ENCODE data around the gene TRAF6. TPM values are rescaled to one million over a fixed set of nuclear protein-coding genes. Genes with fewer than 3 reads are reported as not detected.

TRAF6 gene
- total and polyA plus RNA-seq, 9 of the 15 experiments (the other 6 are each of a cell fraction or from before 2014, with no cell fraction given) = 2.0 to 13.1 (median 8.2) TPM

GRCh38 chr11:36493332-36493731 lies 16.7 kb downstream of the TRAF6 start:
- no peak overlapping the region for H3K27ac ChIP-seq (ENCODE audit: extremely low read depth, low read depth, low read length)
- ChIA-PET CTCF (ENCODE audit: low intra/inter-chr PET ratio) (interaction anchor here (0.6 to 1.2 kb wide), 2 partner anchors 12 to 201 kb away, joined by 3 to 6 read pairs; no protein-coding TSS in a partner anchor), POLR2A (interaction anchor here (0.8 to 1.4 kb wide), 4 partner anchors 9 to 195 kb away, joined by 3 to 14 read pairs (median 4); no protein-coding TSS in a partner anchor)
- no peaks in the 10 kb centered on the region for H3K9me3 ChIP-seq (replicated peaks; ENCODE audit: control insufficient read depth, insufficient read depth, low read depth, low read length)
- H2AFZ ChIP-seq (ENCODE audit: low read depth, low read length) = no peak overlapping the region
- no peaks in the 10 kb centered on the region for H3K79me2 ChIP-seq (ENCODE audit: control insufficient read depth, insufficient read depth, low read length)
- no peak overlapping the region for H3K4me2 ChIP-seq (ENCODE audit: insufficient read depth, low read length)
- FAIRE-seq = no peak
- H4K20me1 ChIP-seq (replicated peaks; ENCODE audit: control insufficient read depth, insufficient read depth, low read length) = no peaks in the 10 kb centered on the region
- no peak overlapping the region for H3K9ac ChIP-seq (ENCODE audit: insufficient read depth in 1 of 2, low read depth in 2 of 2, low read length in 2 of 2)
- BruUV-seq (replicated peaks) = no TSS peak
- ATAC-seq = no peak
- H3K27me3 ChIP-seq (ENCODE audit: control insufficient read depth in 2 of 2, insufficient read depth in 2 of 2, low read length in 2 of 2) = no peaks in the 10 kb centered on the region
- H3K36me3 ChIP-seq (ENCODE audit: control insufficient read depth, insufficient read depth, low read length) = peaks cover 84% of the 10 kb centered on the region
- intact Hi-C loops (cut with micrococcal nuclease) = loop anchor here (2.0 to 5.0 kb wide), 2 partner anchors 47 to 186 kb away; no protein-coding TSS in a partner anchor
- no peak overlapping the region for H3K4me3 ChIP-seq
- H3K9me1 ChIP-seq (ENCODE audit: control insufficient read depth, insufficient read depth, low read length) = no peaks in the 10 kb centered on the region
- TF ChIP-seq, protein P1, sequence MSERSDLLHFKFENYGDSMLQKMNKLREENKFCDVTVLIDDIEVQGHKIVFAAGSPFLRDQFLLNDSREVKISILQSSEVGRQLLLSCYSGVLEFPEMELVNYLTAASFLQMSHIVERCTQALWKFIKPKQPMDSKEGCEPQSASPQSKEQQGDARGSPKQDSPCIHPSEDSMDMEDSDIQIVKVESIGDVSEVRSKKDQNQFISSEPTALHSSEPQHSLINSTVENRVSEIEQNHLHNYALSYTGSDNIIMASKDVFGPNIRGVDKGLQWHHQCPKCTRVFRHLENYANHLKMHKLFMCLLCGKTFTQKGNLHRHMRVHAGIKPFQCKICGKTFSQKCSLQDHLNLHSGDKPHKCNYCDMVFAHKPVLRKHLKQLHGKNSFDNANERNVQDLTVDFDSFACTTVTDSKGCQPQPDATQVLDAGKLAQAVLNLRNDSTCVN (CRISPR knock-in tag; IDR thresholded peaks at IDR 0.05) = no peak
- no peak for TF ChIP-seq HCFC1 (IDR thresholded peaks at IDR 0.05; ENCODE audit: low read depth, low read length)
- TF ChIP-seq, protein P2, sequence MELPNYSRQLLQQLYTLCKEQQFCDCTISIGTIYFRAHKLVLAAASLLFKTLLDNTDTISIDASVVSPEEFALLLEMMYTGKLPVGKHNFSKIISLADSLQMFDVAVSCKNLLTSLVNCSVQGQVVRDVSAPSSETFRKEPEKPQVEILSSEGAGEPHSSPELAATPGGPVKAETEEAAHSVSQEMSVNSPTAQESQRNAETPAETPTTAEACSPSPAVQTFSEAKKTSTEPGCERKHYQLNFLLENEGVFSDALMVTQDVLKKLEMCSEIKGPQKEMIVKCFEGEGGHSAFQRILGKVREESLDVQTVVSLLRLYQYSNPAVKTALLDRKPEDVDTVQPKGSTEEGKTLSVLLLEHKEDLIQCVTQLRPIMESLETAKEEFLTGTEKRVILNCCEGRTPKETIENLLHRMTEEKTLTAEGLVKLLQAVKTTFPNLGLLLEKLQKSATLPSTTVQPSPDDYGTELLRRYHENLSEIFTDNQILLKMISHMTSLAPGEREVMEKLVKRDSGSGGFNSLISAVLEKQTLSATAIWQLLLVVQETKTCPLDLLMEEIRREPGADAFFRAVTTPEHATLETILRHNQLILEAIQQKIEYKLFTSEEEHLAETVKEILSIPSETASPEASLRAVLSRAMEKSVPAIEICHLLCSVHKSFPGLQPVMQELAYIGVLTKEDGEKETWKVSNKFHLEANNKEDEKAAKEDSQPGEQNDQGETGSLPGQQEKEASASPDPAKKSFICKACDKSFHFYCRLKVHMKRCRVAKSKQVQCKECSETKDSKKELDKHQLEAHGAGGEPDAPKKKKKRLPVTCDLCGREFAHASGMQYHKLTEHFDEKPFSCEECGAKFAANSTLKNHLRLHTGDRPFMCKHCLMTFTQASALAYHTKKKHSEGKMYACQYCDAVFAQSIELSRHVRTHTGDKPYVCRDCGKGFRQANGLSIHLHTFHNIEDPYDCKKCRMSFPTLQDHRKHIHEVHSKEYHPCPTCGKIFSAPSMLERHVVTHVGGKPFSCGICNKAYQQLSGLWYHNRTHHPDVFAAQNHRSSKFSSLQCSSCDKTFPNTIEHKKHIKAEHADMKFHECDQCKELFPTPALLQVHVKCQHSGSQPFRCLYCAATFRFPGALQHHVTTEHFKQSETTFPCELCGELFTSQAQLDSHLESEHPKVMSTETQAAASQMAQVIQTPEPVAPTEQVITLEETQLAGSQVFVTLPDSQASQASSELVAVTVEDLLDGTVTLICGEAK (IDR thresholded peaks at IDR 0.05) = peak; percentile 96
- TF ChIP-seq, protein P2 (CRISPR knock-in tag; IDR thresholded peaks at IDR 0.05) = peak; percentile 93
- H3K4me1 ChIP-seq (replicated peaks in 1 of 2; ENCODE audit: control insufficient read depth in 2 of 2, insufficient read depth in 2 of 2, low read length in 2 of 2) = no peaks in the 10 kb centered on the region
- DNase-seq (ENCODE audit: extremely low read depth in 1 of 4, low spot score in 3 of 4) = no peak
- in situ Hi-C loops (cut with MboI) = loop anchor here (5.0 kb wide), 1 partner anchor 186 kb away; no protein-coding TSS in a partner anchor
